ENCODE measurements around the gene BACE1.
"Not testable (repeated sequence)": the region's sequence is repeated elsewhere in the genome, so short reads cannot be mapped to it uniquely, and the experiment has no call there.

BACE1 gene

DNA sequence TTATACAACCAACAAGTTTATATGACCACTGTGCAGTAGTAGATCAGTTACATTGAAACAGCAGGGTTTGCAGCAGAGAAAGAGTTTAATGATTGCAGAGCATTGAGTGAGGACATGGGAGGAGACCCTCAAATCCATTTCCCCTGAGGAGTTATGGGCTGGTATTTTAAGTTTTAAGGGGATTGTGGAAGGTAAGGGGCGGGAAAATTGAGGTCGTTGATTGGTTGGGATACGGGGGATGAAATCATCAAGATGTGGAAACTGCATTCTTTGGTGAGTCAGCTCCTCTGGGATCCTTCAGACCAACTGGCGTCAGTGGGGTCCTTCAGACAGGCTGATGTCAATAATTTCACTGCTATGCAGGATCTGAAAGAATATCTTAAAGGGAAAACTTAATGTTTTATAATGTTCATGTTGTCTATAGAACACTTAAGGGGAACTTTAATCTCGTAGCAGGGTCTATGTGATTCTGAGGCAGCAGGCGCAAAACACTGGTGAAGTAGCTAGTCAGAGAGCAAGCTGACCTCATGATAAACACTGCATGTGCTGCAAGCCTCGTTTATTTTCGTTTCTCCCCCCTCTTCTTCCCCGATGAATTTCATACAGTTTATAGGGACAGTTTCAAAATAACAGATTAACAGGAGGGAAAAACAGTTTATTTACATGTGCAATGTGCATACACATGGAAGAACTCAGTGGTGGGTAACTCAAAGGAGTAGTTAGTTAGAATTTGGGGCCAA lies 42.3 kb downstream of the BACE1 start:
- no peak for DNase-seq (ENCODE audit: low read depth in 2 of 2)

DNA sequence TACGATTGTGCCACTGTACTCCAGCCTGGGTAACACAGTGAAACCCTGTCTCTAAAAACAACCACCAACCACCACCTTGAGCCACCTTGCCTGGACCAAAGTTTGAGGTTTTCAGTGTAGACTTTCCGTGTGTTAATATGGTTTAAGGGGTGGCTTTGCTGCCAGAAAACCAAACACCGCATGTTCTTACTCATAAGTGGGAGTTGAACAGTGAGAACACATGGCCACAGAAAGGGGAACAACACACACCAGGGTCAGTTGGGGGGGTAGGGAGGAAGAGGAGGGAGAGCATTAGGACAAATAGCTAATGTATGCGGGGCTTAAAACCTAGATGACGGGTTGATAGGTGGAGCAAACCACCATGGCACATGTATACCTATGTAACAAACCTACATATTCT lies 43.9 kb downstream of the BACE1 start:
- not testable (repeated sequence) for DNase-seq (ENCODE audit: low read depth in 2 of 2)

DNA sequence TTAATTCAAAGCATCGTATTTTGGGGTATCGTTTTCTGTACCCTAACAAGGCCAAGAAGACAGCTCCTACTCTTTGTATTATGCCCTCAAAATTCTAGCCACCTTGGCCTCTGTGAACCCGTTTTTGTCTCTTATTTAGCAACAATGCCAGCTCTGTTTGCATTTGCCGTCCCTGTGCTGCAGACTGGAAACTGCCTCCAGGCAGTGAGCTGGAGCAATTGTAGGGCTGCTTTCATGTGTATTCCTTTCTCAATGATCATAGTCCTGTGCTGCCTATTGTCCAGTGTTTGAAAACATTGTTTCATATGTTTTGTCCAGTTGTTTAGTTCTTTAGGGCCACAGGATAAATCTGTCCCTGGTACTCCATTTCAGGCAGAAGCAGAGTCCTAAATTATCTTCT lies 44.8 kb downstream of the BACE1 start:
- DNase-seq (ENCODE audit: low read depth in 2 of 2) = no peak

DNA sequence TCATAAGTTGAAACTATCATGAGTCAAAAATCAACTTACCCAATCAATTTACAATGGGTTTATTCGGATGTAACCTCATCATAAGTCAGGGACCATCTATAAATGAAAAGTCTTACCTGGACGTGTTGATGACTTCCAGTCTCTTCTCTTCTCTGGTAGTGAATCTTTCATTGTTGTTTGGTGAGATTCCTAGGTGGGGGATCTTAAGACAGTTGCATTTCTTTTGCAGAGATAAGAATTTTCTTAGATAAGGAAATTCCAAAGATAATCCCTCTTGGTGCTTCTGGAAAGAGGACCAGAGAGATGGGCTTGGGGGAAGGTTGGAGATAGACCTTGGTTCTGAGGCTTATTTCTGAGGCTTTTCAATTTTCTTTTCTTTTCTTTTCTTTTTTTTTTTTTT lies 46.2 kb downstream of the BACE1 start:
- no peak for DNase-seq (ENCODE audit: low read depth in 2 of 2)

DNA sequence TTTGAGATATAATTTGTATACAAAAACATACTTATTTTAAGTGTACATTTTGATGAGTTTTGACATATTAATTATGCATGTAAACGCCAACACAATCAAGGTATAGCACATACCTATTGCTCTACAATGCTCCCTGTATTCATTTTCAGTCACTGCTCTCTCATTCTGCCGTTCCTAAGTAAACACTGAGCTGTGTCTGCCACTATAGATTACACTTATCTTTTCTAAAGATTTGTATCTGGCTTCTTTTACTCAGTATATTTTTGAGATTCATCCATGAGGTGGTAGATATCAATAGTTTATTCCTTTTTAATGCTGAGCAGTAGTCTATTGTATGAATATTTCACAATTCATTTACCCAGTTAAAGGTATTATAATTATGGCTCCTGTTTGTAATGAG lies 50.3 kb downstream of the BACE1 start:
- DNase-seq (ENCODE audit: low read depth in 2 of 2) = no peak

DNA sequence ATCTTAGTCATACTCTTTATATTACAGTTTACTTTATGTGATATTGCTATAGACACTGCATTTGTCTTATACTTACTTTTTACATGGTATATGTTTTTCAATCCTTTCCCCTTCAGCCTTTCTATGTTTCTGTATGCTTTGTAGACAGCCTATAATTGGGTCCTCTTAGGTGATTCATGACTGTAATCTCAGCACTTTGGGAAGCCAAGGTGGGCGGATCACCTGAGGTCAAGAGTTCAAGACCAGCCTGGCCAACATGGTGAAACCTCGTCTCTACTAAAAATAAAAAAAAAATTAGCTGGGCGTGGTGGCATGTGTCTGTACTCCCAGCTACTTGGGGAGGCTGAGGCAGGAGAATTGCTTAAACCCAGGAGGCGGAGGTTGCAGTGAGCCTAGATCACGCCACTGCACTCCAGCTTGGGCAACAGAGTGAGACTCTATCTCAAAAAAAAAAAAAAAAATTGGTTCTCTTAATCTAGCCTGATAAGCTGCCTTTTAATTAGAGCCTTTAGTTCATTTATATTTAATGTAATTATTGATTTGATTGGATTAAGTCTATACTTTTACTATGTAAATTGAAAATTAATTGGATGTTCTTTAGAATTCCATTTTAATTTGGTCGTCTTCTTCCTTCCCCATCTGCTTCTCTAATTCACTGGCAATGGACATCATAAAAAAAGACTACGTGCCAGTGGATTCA lies 51.3 kb downstream of the BACE1 start:
- not testable (repeated sequence) for DNase-seq (ENCODE audit: low read depth in 2 of 2)

DNA sequence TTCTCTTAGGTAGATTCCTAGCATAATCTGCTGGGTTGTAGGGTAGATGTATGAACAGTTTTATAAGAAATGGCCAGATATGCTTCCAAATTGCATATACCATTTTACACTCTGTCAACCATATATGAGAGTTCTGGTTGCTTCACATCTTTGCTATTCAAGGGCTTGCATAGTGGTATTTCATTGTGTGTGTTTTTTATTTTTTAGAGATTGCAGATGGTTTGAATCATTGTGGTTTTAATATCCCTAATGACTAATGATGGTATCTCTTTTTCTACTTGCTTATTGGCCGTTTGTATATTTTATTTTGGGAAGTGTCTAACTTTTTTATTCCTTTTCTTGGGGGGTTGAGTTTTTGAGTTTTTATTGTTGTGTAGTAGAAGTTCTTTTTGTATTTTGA lies 56.6 kb downstream of the BACE1 start:
- DNase-seq (ENCODE audit: low read depth in 2 of 2) = no peak

DNA sequence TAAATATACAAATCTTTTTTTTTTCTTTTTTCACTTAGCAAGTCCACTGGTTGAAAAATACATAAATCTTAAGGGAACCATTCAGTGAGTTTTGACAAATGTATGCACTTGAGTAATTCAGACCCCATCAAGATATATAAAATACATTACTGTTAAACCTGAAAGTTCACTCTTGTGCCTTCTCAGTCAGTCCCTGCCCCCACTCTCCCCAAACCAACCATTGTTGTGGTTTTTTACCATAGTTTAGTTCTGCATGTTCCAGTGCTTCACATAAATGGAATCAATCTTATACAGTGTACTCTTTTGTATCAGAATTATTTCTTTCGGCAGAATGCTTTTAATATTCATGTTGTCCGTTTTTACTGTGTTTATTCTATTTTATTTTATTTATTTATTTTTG lies 57.5 kb downstream of the BACE1 start:
- DNase-seq (ENCODE audit: low read depth in 2 of 2) = no peak

DNA sequence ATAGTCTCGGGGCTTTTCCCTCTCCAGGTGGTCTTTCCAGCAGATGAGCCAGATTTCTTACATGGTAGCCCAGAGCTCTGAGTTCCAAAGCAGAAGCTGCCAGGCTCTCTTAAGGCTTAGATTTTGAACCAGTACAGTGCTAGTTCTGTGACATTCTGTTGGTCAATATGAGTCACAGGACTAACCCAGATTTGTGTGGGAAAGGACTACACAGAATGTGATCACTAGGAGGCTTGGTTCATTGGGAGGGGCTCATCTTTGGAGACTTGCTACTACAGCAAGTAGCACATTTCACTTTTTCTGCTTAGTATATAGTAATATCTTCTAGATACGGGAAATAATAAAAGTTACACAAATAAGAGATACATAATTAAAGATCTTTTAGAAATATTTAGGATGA lies 59.5 kb downstream of the BACE1 start:
- DNase-seq (ENCODE audit: low read depth in 2 of 2) = no peak

DNA sequence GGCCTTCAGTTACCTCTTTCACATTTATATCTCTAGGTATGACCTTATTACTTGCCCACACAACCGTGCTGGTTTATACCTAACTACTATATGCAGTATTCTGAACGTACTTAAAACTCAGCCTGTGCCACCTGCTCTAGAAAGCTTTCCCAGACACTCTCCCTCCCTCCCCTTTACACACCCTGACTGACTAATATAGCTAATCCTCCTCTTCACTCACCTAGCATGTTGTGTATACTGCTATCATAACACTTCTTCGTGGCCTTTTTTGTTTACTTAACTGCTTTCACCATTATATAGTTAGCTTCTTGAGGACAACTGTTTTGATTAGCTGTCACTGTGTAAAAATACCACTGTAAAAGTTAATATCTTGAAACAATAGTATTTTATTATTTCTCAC lies 60.1 kb downstream of the BACE1 start:
- no peak for DNase-seq (ENCODE audit: low read depth in 2 of 2)

DNA sequence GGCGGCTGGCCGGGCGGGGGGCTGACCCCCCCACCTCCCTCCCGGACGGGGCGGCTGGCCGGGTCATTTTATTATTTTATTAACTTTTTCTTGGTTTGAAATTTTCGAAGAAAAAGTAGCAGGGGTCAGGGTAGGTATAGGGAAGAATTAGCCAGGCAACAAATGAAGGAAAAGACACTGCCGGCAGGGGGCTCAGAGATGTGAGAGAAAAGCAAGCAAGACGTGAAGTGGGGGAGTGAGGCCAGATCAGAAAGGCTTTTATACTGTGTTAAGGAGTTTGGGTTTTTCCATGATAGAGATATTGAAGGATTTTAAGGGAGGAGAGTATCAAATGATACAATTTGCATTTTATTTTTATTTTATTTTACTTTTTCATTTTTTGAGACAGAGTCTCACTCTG lies 64.5 kb downstream of the BACE1 start:
- DNase-seq (ENCODE audit: low read depth in 2 of 2) = no peak

DNA sequence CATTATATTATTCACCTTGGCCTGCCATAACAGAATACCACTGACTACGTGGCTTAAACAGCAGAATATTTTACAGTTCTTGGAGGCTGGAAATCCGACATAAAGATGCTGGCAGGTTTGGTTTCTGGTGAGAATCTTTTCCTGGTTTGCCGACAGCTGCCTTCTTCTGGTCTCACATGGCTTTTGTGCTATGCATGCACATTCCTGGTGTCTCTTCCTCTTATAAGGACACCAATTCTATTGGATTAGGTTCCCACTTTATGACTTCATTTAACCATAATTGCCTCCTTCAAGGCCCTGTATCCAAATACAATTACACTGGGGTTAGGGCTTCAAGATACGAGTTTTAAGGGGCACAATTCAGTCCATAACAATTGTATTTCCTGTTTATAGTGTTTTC lies 66.5 kb downstream of the BACE1 start:
- DNase-seq (ENCODE audit: low read depth in 2 of 2) = no peak

DNA sequence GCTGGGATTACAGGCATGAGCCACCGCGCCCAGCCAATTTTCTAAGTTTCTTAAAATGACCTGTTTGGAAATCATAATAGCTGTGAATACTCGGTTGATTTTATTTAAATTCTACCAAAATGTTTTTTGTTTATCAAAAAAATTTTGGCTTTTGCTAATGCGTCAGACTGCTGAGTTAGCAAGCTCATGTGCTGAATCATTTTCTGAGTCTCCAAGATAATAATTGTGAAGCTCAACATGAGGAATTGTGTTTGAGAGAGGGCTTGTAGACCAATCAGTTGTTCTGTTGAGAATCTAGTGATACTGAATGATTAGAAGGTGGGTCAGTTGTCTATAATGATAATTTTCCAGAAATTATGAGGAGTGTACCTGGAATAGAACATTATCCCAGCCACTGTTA lies 67.7 kb downstream of the BACE1 start:
- no peak for DNase-seq (ENCODE audit: low read depth in 2 of 2)

DNA sequence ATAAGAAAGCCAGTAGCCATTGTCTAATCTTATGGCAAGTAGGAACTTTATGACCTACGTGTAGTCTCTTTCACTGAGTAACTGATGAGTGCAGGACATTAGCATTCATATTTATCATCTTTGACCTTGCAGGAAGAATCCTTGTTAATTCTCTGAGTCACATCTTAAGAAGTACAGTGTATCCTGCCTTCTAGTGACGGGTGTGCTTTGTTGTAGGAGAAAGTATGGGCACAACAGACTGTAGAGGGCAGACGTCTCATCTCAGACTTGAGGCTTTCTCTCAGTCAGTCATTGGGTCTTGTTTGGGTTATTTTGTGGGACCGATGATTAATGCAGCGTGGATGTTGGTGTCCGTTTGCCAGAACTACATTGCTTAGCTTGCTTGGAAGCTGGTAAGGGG lies 76.8 kb downstream of the BACE1 start:
- DNase-seq (ENCODE audit: low read depth in 2 of 2) = no peak

DNA sequence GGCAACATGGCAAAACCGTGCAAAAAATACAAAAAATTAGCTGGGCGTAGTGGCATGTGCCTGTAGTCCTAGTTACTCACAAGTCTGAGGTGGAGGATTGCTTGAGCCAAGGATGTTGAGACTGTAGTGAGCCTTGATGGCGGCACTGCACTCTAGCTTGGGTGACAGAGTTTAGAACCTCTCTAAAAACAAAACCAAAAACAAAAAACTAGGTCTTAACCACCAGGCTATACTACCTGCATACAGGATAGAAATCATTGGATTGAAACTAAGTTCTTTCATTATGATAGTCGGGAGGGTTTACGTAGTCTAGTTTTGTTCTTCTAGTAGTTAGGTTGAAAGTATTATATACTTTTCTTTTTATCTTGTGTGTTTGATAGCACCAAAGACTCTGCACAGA lies 77.8 kb downstream of the BACE1 start:
- no peak for DNase-seq (ENCODE audit: low read depth in 2 of 2)

All from activated CD8-positive, alpha-beta memory T cell treated with anti-CD3 and anti-CD28 coated beads for 4 hours (primary cell).